Measurements from ENCODE around the gene GET3. TPM values are rescaled to one million over a fixed set of nuclear protein-coding genes. Genes with fewer than 3 reads are reported as not detected.
"Not testable (repeated sequence)": the region's sequence is repeated elsewhere in the genome, so short reads cannot be mapped to it uniquely, and the experiment has no call there.

GET3 gene
- total and polyA plus RNA-seq, 4 experiments from 2014 or later = 30.8 to 114 (median 47.6) TPM

DNA sequence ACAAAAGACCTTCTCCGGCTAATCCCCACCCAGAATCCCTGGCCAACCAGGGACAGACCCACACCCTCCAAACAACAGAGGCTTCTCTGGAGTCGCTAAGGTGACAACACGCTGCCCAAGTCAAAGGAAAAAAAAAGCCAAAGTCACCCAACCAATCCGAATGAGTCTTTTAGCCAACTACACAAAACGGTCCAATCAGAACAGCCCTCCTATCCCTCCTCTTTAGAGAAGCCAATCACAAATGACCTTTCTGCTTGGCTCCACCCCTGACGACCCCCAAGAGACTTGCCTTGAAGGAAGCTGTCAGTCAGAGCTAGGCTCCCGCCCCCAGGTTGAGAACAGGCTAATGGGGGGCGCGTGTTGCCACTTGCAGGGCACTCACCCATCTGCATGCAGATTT lies 34.3 kb upstream of the GET3 start:
- H3K4me1 Mint-ChIP-seq = peaks cover 0 to 3% (median 2%) of the 10 kb centered on the region in 4 donors
- no peak overlapping the region for H3K4me3 ChIP-seq (ENCODE audit: low read length in 2 of 2)
- no peaks in the 10 kb centered on the region for H3K9me3 ChIP-seq (ENCODE audit: control insufficient read depth in 1 of 2, low read length in 2 of 2)
- no peaks in the 10 kb centered on the region for H3K9me3 Mint-ChIP-seq
- intact Hi-C loops (cut with micrococcal nuclease) = no loop called here
- H3K27ac ChIP-seq (ENCODE audit: low read depth, low read length) = no peak overlapping the region
- H3K36me3 ChIP-seq (ENCODE audit: insufficient read depth, low read length) = peaks cover 34% of the 10 kb centered on the region
- ChIA-PET POLR2A (ENCODE audit: partially characterized antibody) (no interaction called here), CTCF (ENCODE audit: partially characterized antibody) (no interaction called here)
- no peak for DNase-seq
- H3K27ac Mint-ChIP-seq = no peak overlapping the region
- H3K36me3 Mint-ChIP-seq = peaks cover 23 to 54% of the 10 kb centered on the region in 2 donors
- H3K4me1 ChIP-seq (ENCODE audit: insufficient read depth, low read length) = no peaks in the 10 kb centered on the region
- no peaks in the 10 kb centered on the region for H3K27me3 Mint-ChIP-seq
- H3K4me3 Mint-ChIP-seq = no peak overlapping the region
- no peaks in the 10 kb centered on the region for H3K27me3 ChIP-seq (ENCODE audit: insufficient read depth, low read length)

DNA sequence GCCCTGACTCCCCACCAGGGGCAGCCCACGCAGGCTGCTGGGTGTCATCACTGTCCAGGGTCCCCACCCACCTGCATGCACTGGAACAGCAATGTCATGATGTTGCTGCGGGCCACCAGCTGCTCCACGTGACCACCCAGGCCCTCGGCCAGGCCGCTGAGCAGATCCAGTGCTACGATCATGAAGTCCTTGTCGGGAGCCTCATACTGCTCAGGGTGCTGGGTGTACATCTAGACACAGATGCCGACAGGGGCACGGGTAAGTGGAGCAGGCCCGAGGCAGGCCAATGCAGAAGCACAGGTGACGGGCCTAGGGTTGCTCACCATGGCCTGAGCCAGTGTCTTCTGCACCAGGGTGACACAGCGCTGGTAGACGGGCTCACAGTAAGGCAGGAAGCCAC lies 32.1 kb upstream of the GET3 start:
- H3K36me3 ChIP-seq (ENCODE audit: insufficient read depth, low read length) = peaks cover 43% of the 10 kb centered on the region
- no peak overlapping the region for H3K4me3 ChIP-seq (ENCODE audit: low read length in 2 of 2)
- intact Hi-C loops (cut with micrococcal nuclease) = no loop called here
- no peaks in the 10 kb centered on the region for H3K27me3 ChIP-seq (ENCODE audit: insufficient read depth, low read length)
- H3K9me3 Mint-ChIP-seq = no peaks in the 10 kb centered on the region
- CTCF ChIA-PET (ENCODE audit: partially characterized antibody) = no interaction called here
- H3K27me3 Mint-ChIP-seq = no peaks in the 10 kb centered on the region
- H3K4me1 ChIP-seq (ENCODE audit: insufficient read depth, low read length) = no peaks in the 10 kb centered on the region
- peaks cover 24 to 58% of the 10 kb centered on the region in 2 donors for H3K36me3 Mint-ChIP-seq
- peak overlapping the region in 1 of 7 donors; percentile 41 for H3K27ac Mint-ChIP-seq
- H3K27ac ChIP-seq (ENCODE audit: low read depth, low read length) = no peak overlapping the region
- POLR2A ChIA-PET (ENCODE audit: partially characterized antibody) = no interaction called here
- no peaks in the 10 kb centered on the region for H3K9me3 ChIP-seq (ENCODE audit: control insufficient read depth in 1 of 2, low read length in 2 of 2)
- no peak for DNase-seq
- no peak overlapping the region for H3K4me3 Mint-ChIP-seq
- no peaks in the 10 kb centered on the region for H3K4me1 Mint-ChIP-seq

DNA sequence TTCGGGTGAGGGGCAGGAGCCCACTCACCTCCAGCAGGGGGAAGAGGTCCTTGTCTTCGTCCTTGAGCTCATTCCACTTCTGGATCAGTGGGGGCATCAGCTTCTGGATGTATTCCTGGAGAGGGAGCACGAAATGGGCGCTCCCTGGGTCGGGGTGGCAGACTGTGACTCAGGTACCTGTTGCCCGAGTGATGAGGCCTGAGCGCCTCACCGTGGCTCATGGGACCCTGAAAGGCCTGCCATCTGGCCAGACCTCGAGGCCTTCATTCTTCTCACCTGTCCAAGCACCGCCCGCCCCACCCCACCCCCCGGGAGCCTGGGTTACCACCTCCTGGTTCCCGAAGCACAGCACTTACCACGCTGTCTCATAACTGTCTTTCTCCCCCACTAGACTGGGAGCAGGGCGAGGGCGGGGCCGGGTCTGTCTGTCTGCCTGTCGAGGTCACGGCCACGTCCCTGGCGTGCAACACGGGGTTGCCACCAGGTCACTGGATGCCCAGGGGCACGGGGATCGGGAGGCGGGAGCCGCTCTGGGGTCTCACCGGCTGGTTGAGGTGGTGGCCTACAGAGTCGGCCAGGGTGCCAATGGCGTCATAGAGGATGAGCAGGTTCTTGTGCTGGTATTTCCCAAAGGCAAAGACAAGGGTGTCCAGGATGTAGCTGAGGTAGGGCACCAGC lies 31.5 kb upstream of the GET3 start:
- no peak overlapping the region for H3K27ac Mint-ChIP-seq
- no peak overlapping the region for H3K4me3 ChIP-seq (ENCODE audit: low read length in 2 of 2)
- H3K4me3 Mint-ChIP-seq = no peak overlapping the region
- DNase-seq = no peak
- CTCF ChIA-PET (ENCODE audit: partially characterized antibody) = no interaction called here
- H3K27ac ChIP-seq (ENCODE audit: low read depth, low read length) = no peak overlapping the region
- H3K27me3 Mint-ChIP-seq = no peaks in the 10 kb centered on the region
- H3K36me3 ChIP-seq (ENCODE audit: insufficient read depth, low read length) = peaks cover 49% of the 10 kb centered on the region
- intact Hi-C loops (cut with micrococcal nuclease) = no loop called here
- POLR2A ChIA-PET (ENCODE audit: partially characterized antibody) = no interaction called here
- peaks cover 28 to 62% of the 10 kb centered on the region in 2 donors for H3K36me3 Mint-ChIP-seq
- no peaks in the 10 kb centered on the region for H3K27me3 ChIP-seq (ENCODE audit: insufficient read depth, low read length)
- no peaks in the 10 kb centered on the region for H3K9me3 Mint-ChIP-seq
- no peaks in the 10 kb centered on the region for H3K9me3 ChIP-seq (ENCODE audit: control insufficient read depth in 1 of 2, low read length in 2 of 2)
- H3K4me1 Mint-ChIP-seq = no peaks in the 10 kb centered on the region
- no peaks in the 10 kb centered on the region for H3K4me1 ChIP-seq (ENCODE audit: insufficient read depth, low read length)

DNA sequence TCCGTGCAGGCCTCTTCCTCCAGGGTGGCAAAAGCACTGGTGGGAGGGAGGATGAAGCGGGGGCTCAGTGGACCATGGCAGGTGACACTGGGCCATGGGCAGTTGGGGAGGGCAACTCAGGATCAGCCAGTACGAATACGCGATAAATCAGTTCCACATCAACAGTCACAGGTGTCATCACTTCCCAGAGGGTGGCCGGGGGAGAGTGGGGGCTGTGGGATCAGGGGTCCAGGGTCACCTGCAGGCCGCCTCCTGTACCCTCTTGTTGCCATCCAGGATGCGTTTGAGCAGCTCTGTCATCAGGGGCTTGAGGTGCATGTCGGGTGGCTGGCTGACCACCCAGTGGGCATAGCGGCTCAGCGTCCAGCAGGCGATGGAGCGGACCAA lies 31.0 kb upstream of the GET3 start:
- Histone ChIP-seq H3K4me3 (ENCODE audit: low read length in 2 of 2) (no peak overlapping the region), H3K9me3 (ENCODE audit: control insufficient read depth in 1 of 2, low read length in 2 of 2) (no peaks in the 10 kb centered on the region), H3K27me3 (ENCODE audit: insufficient read depth, low read length) (no peaks in the 10 kb centered on the region), H3K4me1 (ENCODE audit: insufficient read depth, low read length) (no peaks in the 10 kb centered on the region), H3K36me3 (ENCODE audit: insufficient read depth, low read length) (peaks cover 52% of the 10 kb centered on the region), H3K27ac (ENCODE audit: low read depth, low read length) (no peak overlapping the region)
- no peak for DNase-seq
- Mint-ChIP-seq H3K4me1 (no peaks in the 10 kb centered on the region), H3K4me3 (no peak overlapping the region), H3K27me3 (no peaks in the 10 kb centered on the region), H3K27ac (no peak overlapping the region), H3K9me3 (no peaks in the 10 kb centered on the region), H3K36me3 (peaks cover 28 to 62% of the 10 kb centered on the region in 2 donors)
- ChIA-PET CTCF (ENCODE audit: partially characterized antibody) (no interaction called here), POLR2A (ENCODE audit: partially characterized antibody) (no interaction called here)
- intact Hi-C loops (cut with micrococcal nuclease) = no loop called here

DNA sequence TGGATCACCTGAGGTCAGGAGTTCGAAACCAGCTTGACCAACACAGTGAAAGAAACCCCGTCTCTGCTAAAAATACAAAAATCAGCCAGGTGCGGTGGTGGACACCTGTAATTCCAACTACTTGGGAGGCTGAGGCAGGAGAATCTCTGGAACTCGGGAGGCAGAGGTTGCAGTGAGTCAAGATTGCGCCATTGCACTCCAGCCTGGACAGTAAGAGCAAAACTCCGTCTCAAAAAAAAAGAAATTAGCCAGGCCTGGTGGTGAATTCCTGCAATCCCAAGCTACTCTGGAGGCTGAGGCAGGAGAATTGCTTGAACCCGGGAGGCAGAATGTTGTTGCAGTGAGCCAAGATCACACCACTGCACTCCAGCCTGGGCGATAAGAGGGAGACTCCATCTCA lies 28.7 kb upstream of the GET3 start:
- H3K4me3 Mint-ChIP-seq = no peak overlapping the region
- H3K36me3 Mint-ChIP-seq = peaks cover 26 to 57% of the 10 kb centered on the region in 2 donors
- no peak for DNase-seq
- H3K27ac Mint-ChIP-seq = no peak overlapping the region
- no peaks in the 10 kb centered on the region for H3K27me3 ChIP-seq (ENCODE audit: insufficient read depth, low read length)
- no peaks in the 10 kb centered on the region for H3K4me1 Mint-ChIP-seq
- ChIA-PET POLR2A (ENCODE audit: partially characterized antibody) (interaction anchor here (1.3 kb wide), 1 partner anchor 83 kb away, joined by 3 read pairs; the partner anchor contains the start of gene JUNB), CTCF (ENCODE audit: partially characterized antibody) (interaction anchor here (1.1 kb wide), 1 partner anchor 8 kb away, joined by 3 read pairs; no protein-coding TSS in a partner anchor)
- peaks cover 42% of the 10 kb centered on the region for H3K36me3 ChIP-seq (ENCODE audit: insufficient read depth, low read length)
- no peak overlapping the region for H3K27ac ChIP-seq (ENCODE audit: low read depth, low read length)
- no peaks in the 10 kb centered on the region for H3K27me3 Mint-ChIP-seq
- no peaks in the 10 kb centered on the region for H3K9me3 ChIP-seq (ENCODE audit: control insufficient read depth in 1 of 2, low read length in 2 of 2)
- no peaks in the 10 kb centered on the region for H3K9me3 Mint-ChIP-seq
- H3K4me3 ChIP-seq (ENCODE audit: low read length in 2 of 2) = no peak overlapping the region
- H3K4me1 ChIP-seq (ENCODE audit: insufficient read depth, low read length) = no peaks in the 10 kb centered on the region
- intact Hi-C loops (cut with micrococcal nuclease) = no loop called here

DNA sequence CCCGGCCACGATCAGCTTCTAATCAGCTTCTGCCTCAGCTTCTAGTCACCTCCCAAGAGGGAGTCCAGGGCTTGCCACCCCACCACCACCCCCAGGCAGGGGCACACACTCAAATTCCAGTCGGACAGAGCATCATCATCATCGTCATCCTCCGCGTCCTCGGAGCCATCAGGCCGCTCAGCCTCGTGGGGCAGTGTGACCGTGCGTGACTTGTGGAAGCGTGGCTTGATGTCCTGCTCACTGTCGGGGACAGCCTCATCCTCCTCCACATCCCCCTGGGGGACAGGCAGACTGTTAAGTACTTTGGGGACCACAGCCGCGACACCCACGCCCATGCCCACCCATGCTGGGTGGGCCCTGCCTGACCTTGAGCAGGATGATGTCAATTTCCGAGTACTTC lies 26.1 kb upstream of the GET3 start:
- peak overlapping the region in 2 of 7 donors; percentile 42 to 69 for H3K27ac Mint-ChIP-seq
- H3K4me3 Mint-ChIP-seq = no peak overlapping the region
- Histone ChIP-seq H3K4me3 (ENCODE audit: low read length in 2 of 2) (no peak overlapping the region), H3K9me3 (ENCODE audit: control insufficient read depth in 1 of 2, low read length in 2 of 2) (no peaks in the 10 kb centered on the region), H3K27me3 (ENCODE audit: insufficient read depth, low read length) (no peaks in the 10 kb centered on the region), H3K4me1 (ENCODE audit: insufficient read depth, low read length) (no peaks in the 10 kb centered on the region), H3K27ac (ENCODE audit: low read depth, low read length) (no peak overlapping the region), H3K36me3 (ENCODE audit: insufficient read depth, low read length) (peaks cover 44% of the 10 kb centered on the region)
- H3K4me1 Mint-ChIP-seq = no peaks in the 10 kb centered on the region
- peaks cover 22 to 48% of the 10 kb centered on the region in 2 donors for H3K36me3 Mint-ChIP-seq
- CTCF ChIA-PET (ENCODE audit: partially characterized antibody) = no interaction called here
- POLR2A ChIA-PET (ENCODE audit: partially characterized antibody) = no interaction called here
- intact Hi-C loops (cut with micrococcal nuclease) = no loop called here
- no peaks in the 10 kb centered on the region for H3K9me3 Mint-ChIP-seq
- H3K27me3 Mint-ChIP-seq = no peaks in the 10 kb centered on the region
- DNase-seq = no peak

DNA sequence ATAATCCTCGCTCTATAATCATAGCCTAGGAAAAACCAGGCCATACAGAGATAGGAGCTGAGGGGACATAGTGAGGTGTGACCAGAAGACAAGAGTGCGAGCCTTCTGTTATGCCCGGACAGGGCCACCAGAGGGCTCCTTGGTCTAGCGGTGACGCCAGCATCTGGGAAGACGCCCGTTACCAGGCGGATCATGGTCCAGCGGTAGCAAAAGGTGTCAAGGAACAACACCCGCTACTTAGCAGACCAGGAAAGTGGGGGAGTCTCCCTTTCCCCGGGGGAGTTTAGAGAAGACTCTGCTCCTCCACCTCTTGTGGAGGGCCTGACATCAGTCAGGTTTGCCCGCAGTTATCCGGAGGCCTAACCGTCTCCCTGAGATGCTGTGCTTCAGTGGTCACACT lies 25.2 kb upstream of the GET3 start:
- H3K27ac ChIP-seq (ENCODE audit: low read depth, low read length); H3K4me3 Mint-ChIP-seq; H3K4me1 Mint-ChIP-seq; H3K4me3 ChIP-seq (ENCODE audit: low read length in 2 of 2); CTCF ChIA-PET (ENCODE audit: partially characterized antibody); H3K4me1 ChIP-seq (ENCODE audit: insufficient read depth, low read length); H3K9me3 ChIP-seq (ENCODE audit: control insufficient read depth in 1 of 2, low read length in 2 of 2); H3K9me3 Mint-ChIP-seq; H3K27ac Mint-ChIP-seq; H3K27me3 ChIP-seq (ENCODE audit: insufficient read depth, low read length); intact Hi-C loops (cut with micrococcal nuclease); H3K27me3 Mint-ChIP-seq; POLR2A ChIA-PET (ENCODE audit: partially characterized antibody): not testable (repeated sequence)
- H3K36me3 Mint-ChIP-seq = peaks cover 26 to 48% of the 10 kb centered on the region in 2 donors
- DNase-seq = peak in 1 of 5 donors; percentile 61
- H3K36me3 ChIP-seq (ENCODE audit: insufficient read depth, low read length) = peaks cover 45% of the 10 kb centered on the region

Measured in CD4-positive, alpha-beta memory T cell (primary cell).